Measurements from ENCODE around the gene PDE10A.
"Not testable (repeated sequence)": the region's sequence is repeated elsewhere in the genome, so short reads cannot be mapped to it uniquely, and the experiment has no call there.

Gene PDE10A

GRCh38 chr6:165630544-165630953 is 32.5 kb downstream of the PDE10A start:
- H3K4me3 ChIP-seq (ENCODE audit: low read depth, low read length) = no peak overlapping the region
- TF ChIP-seq MAX (IDR thresholded peaks at IDR 0.05; ENCODE audit: low read depth, low read length) (no peak), MYC (IDR thresholded peaks at IDR 0.05; ENCODE audit: low read depth, low read length) (no peak), POLR2A (IDR thresholded peaks at IDR 0.05; ENCODE audit: extremely low read depth, insufficient read length) (no peak)
- no peak for DNase-seq (ENCODE audit: low read depth)

GRCh38 chr6:165628955-165629354 is 34.1 kb downstream of the PDE10A start:
- no peak overlapping the region for H3K4me3 ChIP-seq (ENCODE audit: low read depth, low read length)
- TF ChIP-seq MAX (IDR thresholded peaks at IDR 0.05; ENCODE audit: low read depth, low read length) (no peak), MYC (IDR thresholded peaks at IDR 0.05; ENCODE audit: low read depth, low read length) (no peak), CTCF (IDR thresholded peaks at IDR 0.05; ENCODE audit: low read depth, low read length) (no peak), POLR2A (IDR thresholded peaks at IDR 0.05; ENCODE audit: extremely low read depth, insufficient read length) (no peak)
- no peak for DNase-seq (ENCODE audit: low read depth)

GRCh38 chr6:165627366-165627765 is 35.7 kb downstream of the PDE10A start:
- no peak overlapping the region for H3K4me3 ChIP-seq (ENCODE audit: low read depth, low read length)
- no peak for DNase-seq (ENCODE audit: low read depth)
- no peak for TF ChIP-seq MYC (IDR thresholded peaks at IDR 0.05; ENCODE audit: low read depth, low read length)
- TF ChIP-seq MAX (IDR thresholded peaks at IDR 0.05; ENCODE audit: low read depth, low read length) = no peak
- TF ChIP-seq CTCF (IDR thresholded peaks at IDR 0.05; ENCODE audit: low read depth, low read length) = no peak
- no peak for TF ChIP-seq POLR2A (IDR thresholded peaks at IDR 0.05; ENCODE audit: extremely low read depth, insufficient read length)

GRCh38 chr6:165626711-165627110 is 36.3 kb downstream of the PDE10A start:
- DNase-seq (ENCODE audit: low read depth) = no peak
- no peak overlapping the region for H3K4me3 ChIP-seq (ENCODE audit: low read depth, low read length)
- TF ChIP-seq MAX (IDR thresholded peaks at IDR 0.05; ENCODE audit: low read depth, low read length) = no peak
- TF ChIP-seq POLR2A (IDR thresholded peaks at IDR 0.05; ENCODE audit: extremely low read depth, insufficient read length) = no peak
- no peak for TF ChIP-seq MYC (IDR thresholded peaks at IDR 0.05; ENCODE audit: low read depth, low read length)

GRCh38 chr6:165624871-165625639 is 38.0 kb downstream of the PDE10A start:
- no peak for TF ChIP-seq POLR2A (IDR thresholded peaks at IDR 0.05; ENCODE audit: extremely low read depth, insufficient read length)
- no peak for TF ChIP-seq MAX (IDR thresholded peaks at IDR 0.05; ENCODE audit: low read depth, low read length)
- TF ChIP-seq CTCF (IDR thresholded peaks at IDR 0.05; ENCODE audit: low read depth, low read length) = no peak
- TF ChIP-seq MYC (IDR thresholded peaks at IDR 0.05; ENCODE audit: low read depth, low read length) = no peak
- no peak overlapping the region for H3K4me3 ChIP-seq (ENCODE audit: low read depth, low read length)
- no peak for DNase-seq (ENCODE audit: low read depth)

- TF ChIP-seq MYC (IDR thresholded peaks at IDR 0.05; ENCODE audit: low read depth, low read length) (no peak), MAX (IDR thresholded peaks at IDR 0.05; ENCODE audit: low read depth, low read length) (no peak), POLR2A (IDR thresholded peaks at IDR 0.05; ENCODE audit: extremely low read depth, insufficient read length) (no peak), CTCF (IDR thresholded peaks at IDR 0.05; ENCODE audit: low read depth, low read length) (no peak)
- H3K4me3 ChIP-seq (ENCODE audit: low read depth, low read length) = no peak overlapping the region
- DNase-seq (ENCODE audit: low read depth) = no peak
Measured at GRCh38 chr6:165621940-165622339, 41.1 kb downstream of the PDE10A start.

GRCh38 chr6:165618891-165619290 is 44.1 kb downstream of the PDE10A start:
- H3K4me3 ChIP-seq (ENCODE audit: low read depth, low read length); DNase-seq (ENCODE audit: low read depth): not testable (repeated sequence)

All from NB4 (cell line).